Activated naive CD4-positive, alpha-beta T cell treated with anti-CD3 and anti-CD28 coated beads, Interleukin-2, amount 50 U/mL, for 16 hours (primary cell): ENCODE measurements around the gene KMT5B.

Experiments used
- DNase-seq: peaks from one replicate; pipeline ENCODE4 v3.0.0-alpha.2; 2020

KMT5B gene

GRCh38 chr11:68215524-68216170 is 2.6 kb upstream of the KMT5B start:
- no peak for DNase-seq

- peak; percentile 49 for DNase-seq
These were observed 2.0 kb upstream of the KMT5B start for GRCh38 chr11:68215087-68215445.

- no peak for DNase-seq
These were observed 1.3 kb upstream of the KMT5B start for GRCh38 chr11:68214173-68215086.

- peak; percentile 85 for DNase-seq
These were observed 568 bp upstream of the KMT5B start for GRCh38 chr11:68213555-68214172.

GRCh38 chr11:68212421-68213134 is 518 bp downstream of the KMT5B start:
- DNase-seq: peak; percentile 58

GRCh38 chr11:68211546-68211945 is 1.6 kb downstream of the KMT5B start:
- no peak for DNase-seq

- DNase-seq: no peak
These were observed 6.9 kb downstream of the KMT5B start for GRCh38 chr11:68206211-68206610.

GRCh38 chr11:68204402-68204801 is 8.7 kb downstream of the KMT5B start:
- no peak for DNase-seq

GRCh38 chr11:68202165-68202564 is 10.9 kb downstream of the KMT5B start:
- no peak for DNase-seq

- DNase-seq: no peak
These were observed 11.6 kb downstream of the KMT5B start for GRCh38 chr11:68201492-68201891.

GRCh38 chr11:68200639-68201038 is 12.5 kb downstream of the KMT5B start:
- DNase-seq: no peak

- DNase-seq: no peak
These were observed 13.7 kb downstream of the KMT5B start for GRCh38 chr11:68199295-68199987.

GRCh38 chr11:68196219-68196618 is 16.9 kb downstream of the KMT5B start:
- no peak for DNase-seq

- DNase-seq: no peak
These were observed 18.3 kb downstream of the KMT5B start for GRCh38 chr11:68194675-68195294.

- no peak for DNase-seq
These were observed 20.1 kb downstream of the KMT5B start for GRCh38 chr11:68193018-68193417.

GRCh38 chr11:68191661-68192579 is 21.2 kb downstream of the KMT5B start:
- DNase-seq: no peak

GRCh38 chr11:68189888-68190287 is 23.2 kb downstream of the KMT5B start:
- no peak for DNase-seq

- no peak for DNase-seq
These were observed 24.0 kb downstream of the KMT5B start for GRCh38 chr11:68189082-68189481.

- DNase-seq: no peak
These were observed 27.0 kb downstream of the KMT5B start for GRCh38 chr11:68186061-68186460.

GRCh38 chr11:68181719-68182451 is 31.2 kb downstream of the KMT5B start:
- DNase-seq: no peak
